ENCODE results near the gene NT5C3A. TPM values are rescaled to one million over a fixed set of nuclear protein-coding genes. Genes with fewer than 3 reads are reported as not detected.

The NT5C3A gene
- total and polyA plus RNA-seq, 2 of the 8 experiments (the other 6 are each of a cell fraction or from before 2014, with no cell fraction given), result 7.5 to 22.7 TPM

GRCh38 chr7:33044986-33045385 is 17.6 kb downstream of the NT5C3A start (continued):
- TF ChIP-seq CHD7 (IDR thresholded peaks at IDR 0.05; ENCODE audit: insufficient replicate concordance, low read length) (no peak), KDM5A (IDR thresholded peaks at IDR 0.05; ENCODE audit: low read length) (no peak), BACH1 (IDR thresholded peaks at IDR 0.05; ENCODE audit: low read length) (no peak), SIRT6 (IDR thresholded peaks at IDR 0.05; ENCODE audit: low read length) (no peak), CTBP2 (IDR thresholded peaks at IDR 0.05; ENCODE audit: borderline replicate concordance, insufficient read depth, insufficient read length, low read length) (no peak), JUND (IDR thresholded peaks at IDR 0.05; ENCODE audit: low read length) (no peak), FOSL1 (IDR thresholded peaks at IDR 0.05; ENCODE audit: insufficient read depth, low read depth, low read length) (no peak), RAD21 (IDR thresholded peaks at IDR 0.05 in 1 of 2, conservative IDR thresholded peaks at IDR 0.05 in 1 of 2; ENCODE audit: low read depth in 2 of 2, low read length in 2 of 2) (no peak), TBP (IDR thresholded peaks at IDR 0.05; ENCODE audit: low read depth, low read length) (no peak), TAF1 (IDR thresholded peaks at IDR 0.05; ENCODE audit: low read depth, low read length) (no peak), ZNF274 (IDR thresholded peaks at IDR 0.05; ENCODE audit: borderline replicate concordance, extremely low read depth, low read length) (no peak)

Data from H1 (cell line).